ENCODE results near the gene RPS6KC1.
"Not testable (repeated sequence)": the region's sequence is repeated elsewhere in the genome, so short reads cannot be mapped to it uniquely, and the experiment has no call there.

The RPS6KC1 gene, protein sequence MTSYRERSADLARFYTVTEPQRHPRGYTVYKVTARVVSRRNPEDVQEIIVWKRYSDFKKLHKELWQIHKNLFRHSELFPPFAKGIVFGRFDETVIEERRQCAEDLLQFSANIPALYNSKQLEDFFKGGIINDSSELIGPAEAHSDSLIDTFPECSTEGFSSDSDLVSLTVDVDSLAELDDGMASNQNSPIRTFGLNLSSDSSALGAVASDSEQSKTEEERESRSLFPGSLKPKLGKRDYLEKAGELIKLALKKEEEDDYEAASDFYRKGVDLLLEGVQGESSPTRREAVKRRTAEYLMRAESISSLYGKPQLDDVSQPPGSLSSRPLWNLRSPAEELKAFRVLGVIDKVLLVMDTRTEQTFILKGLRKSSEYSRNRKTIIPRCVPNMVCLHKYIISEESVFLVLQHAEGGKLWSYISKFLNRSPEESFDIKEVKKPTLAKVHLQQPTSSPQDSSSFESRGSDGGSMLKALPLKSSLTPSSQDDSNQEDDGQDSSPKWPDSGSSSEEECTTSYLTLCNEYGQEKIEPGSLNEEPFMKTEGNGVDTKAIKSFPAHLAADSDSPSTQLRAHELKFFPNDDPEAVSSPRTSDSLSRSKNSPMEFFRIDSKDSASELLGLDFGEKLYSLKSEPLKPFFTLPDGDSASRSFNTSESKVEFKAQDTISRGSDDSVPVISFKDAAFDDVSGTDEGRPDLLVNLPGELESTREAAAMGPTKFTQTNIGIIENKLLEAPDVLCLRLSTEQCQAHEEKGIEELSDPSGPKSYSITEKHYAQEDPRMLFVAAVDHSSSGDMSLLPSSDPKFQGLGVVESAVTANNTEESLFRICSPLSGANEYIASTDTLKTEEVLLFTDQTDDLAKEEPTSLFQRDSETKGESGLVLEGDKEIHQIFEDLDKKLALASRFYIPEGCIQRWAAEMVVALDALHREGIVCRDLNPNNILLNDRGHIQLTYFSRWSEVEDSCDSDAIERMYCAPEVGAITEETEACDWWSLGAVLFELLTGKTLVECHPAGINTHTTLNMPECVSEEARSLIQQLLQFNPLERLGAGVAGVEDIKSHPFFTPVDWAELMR

DNA sequence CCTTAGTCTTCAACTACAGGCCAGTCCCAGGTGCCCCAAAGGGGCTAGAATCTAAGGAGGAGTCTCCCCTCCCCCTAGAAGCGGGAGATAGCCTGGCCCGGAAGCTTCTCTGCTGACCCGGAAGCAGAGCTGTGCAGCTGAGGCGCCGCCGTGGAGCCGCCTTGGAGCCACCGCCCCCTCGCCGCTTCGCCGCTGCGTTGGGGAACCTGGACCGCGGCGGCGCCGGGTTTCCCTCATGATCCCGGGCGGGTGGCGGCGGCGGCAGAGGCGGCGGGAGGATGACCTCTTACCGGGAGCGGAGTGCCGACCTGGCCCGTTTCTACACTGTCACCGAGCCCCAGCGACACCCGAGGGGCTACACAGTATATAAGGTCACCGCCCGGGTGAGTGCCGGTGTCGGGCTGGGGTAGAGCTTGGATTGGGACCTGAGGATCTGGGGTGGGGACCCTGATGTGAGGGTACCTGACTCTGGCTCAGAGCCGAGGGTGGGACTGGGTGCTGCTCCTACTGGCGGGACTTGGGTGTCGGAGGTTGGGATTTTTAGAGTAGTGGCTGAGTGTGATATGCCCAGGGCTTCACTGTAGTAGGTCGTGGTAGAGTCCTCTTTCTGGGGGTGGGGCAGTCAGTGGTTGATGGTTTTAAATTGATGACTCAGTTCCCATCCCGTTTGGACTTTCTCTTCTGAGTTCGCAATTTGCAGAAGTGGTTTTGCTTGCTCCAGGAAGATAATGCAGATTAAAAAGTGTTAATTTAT, at the start of gene RPS6KC1:
TSS of gene RPS6KC1 (plus strand) at position 115 of the 754 bp plus-strand sequence. CDS start at position 279, 164 bp downstream.
- DNase-seq: peak in 57 of 58 donors; percentile 24 to 90 (median 73)

DNA sequence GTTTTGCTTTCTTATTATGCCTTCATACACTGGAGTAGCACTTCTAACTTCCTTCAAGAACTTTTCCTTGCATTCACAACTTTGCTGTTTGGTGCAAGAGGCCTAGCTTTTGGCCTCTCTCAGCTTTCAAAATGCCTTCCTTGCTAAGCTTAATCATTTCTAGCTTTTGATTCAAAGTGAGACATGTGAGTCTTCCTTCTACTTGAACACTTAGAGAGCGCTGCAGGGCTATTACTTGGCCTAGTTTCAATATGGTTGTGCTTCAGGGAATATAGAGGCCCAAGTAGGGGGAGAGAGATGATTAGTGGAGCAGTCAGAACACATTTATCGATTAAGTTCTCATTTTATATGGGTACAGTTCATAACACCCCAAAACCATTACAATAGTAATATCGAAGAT, 47.8 kb upstream of the RPS6KC1 start:
- no peak for DNase-seq

DNA sequence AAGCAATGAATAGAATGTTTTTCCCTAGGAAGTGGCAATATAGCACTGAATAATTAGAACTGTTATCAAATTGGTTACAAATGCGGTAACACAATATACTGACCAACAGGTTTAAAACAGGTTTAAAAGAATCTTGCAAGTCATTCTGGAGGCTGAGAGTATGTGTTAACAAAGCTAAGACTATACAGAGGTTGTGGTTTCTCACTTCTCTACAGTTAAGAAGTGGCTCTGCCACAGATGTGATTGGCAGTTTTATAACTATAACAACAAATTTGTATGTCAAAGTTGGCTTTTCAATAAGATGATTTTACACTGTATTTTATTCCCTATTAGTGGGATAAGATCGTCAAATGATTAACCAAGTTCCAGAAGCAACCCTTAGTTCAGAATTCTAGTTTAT, 42.5 kb upstream of the RPS6KC1 start:
- no peak for DNase-seq

DNA sequence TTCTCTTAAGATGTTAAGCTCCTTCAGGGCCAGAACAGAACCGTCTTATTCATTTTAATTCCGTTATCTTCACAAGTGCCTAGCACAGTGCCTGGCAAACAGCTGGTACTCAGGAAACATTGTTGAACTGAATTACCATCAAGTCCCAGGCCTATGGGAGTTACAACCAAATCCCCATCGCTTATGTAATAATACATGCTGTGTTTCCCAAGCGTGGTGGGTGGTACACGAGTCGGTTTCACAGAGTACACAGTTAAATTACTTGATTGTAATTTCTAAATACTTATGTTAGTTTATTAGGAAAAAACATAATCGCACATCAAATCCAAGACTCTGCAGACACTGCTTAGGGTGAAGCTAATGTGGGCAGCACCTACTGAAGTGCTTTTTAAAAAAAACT, 36.4 kb upstream of the RPS6KC1 start:
- no peak for DNase-seq

DNA sequence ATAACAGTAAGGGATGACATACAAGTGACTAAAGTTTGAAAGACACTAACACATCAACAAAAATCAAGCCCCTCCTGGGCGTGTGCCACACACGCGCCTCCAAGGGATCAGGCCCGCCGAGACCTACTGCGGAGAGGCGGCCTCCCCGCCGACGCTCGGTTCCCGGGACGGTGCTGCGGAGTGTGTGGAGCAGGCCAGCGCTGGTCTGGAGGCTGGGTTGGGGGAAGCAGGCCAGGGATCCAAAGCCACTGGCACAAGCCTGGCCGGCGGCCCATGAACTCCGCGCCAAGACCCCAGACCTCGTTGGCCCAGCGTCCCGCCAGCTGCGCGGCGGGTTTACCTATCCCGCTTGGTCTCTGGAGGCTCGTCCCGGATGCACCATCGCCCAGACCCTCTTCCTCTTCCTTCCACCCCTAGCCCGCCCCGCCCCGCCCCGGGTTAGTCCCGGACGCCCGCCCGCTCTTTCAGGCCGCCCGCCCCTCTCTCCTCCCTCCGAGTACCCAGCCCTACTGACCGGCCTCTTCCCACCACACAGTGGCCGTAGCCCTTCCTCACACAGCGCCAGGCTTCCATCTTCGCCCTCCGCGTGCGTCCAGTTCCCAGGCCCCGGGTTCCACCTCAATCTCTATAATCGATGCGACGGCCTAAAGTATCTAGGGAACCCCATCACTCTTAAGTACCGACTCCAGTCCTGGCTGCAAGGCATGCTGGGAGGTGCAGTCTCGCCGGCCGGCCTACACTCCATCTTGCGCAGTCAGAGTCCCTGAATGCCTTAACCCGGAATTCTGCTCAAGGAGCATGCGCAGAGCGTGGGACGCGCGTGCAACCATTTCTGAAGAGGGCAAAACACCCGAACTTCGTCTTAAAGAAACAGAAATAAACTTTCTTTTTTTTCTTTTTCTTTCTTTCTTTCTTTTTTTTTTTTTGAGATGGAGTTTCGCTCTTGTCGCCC, 35.7 kb upstream of the RPS6KC1 start, which contains the start of gene ANGEL2:
TSS of gene ANGEL2 (minus strand) at position 769 of the 952 bp plus-strand sequence. CDS start at position 573, 196 bp downstream.
- peak; percentile 68 to 98 (median 96) for DNase-seq

DNA sequence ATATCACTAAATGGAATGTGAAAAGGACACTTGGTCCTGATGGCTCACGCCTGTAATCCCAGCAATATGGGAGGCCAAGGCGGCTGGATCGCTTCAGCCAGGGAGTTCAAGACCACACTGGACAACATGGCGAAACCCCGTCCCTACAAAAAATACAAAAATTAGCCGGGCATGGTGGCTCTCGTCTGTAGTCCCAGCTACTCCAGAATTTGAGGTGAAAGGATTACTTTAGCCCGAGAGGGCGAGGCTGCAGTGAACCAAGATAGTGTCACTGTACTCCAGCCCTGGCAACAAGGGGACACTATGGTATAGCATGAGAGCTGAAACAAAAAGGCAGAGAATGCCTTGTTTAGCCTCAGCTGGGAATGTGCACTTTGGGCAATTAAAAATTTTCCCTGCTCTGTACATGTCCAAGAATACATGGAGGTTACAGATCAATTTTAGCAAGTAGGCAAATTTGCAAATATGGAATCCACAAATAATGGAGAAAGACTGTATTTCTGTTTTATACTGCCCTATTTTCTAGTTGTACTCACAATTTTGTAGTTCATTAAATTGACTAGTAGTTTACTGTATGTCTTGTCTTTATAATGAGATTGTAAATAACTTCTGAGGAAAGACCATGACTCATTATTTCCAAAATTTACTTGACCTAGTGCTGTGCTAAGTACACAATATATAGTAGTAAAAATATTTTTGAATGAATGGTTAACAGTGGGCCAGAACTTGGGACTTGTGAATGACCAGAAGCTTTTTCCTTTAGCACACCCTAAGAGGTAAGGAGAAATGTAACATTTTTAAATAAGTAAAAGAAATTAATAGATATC, 33.4 kb upstream of the RPS6KC1 start:
- no peak for DNase-seq

DNA sequence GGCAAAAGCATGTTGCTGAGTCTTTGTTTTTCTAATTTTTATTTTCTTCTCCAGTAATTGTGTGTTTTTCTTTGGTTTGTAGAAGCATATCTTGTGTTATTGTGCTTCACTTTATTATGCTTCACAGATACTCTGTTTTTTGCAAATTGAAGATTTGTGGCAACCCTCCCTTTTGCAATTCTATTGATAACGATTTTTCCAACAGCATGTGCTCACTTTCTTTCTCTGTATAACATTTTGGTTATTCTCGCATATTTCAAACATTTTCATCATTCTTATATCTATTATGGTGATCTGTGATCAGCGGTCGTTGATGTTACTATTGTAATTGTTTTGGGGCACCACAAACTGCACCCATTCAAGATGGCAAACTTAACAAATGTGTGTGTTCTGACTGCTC, 31.6 kb upstream of the RPS6KC1 start:
- no peak for DNase-seq

DNA sequence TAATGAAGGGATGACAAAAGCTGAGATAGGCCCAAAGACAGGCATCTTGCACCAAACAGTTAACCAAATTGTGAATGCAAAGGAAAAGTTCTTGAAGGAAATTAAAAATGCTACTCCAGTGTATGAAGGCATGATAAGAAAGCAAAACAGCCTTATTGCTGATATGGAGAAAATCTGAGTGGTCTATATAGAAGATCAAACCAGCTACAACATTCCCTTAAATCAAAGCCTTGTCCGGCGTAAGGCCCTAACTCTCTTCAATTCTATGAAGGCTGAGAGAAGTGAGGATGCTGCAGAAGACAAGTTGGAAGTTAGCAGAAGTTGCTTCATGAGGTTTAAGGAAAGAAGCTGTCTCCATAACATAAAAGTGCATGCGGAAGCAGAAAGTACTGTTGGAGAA, 31.0 kb upstream of the RPS6KC1 start:
- DNase-seq: no peak

DNA sequence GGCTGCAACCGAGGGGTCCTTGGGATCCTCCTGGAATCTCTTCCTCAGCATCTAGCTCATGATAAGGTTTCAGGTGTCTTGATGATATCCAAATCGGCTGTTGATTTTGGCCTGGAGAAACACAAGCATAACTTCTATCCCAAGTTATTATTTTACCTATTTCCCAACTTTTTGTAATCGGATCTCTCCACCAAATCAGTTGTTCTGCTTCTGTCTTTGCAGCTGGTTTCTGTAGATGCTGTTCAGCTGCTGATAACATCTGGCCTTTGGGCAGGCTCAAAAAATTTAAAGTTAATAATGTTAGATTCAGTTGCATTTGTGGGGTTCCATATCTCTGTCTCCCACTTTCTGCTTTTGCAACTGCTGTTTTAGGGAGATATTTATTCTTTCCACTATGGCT, 24.0 kb upstream of the RPS6KC1 start:
- not testable (repeated sequence) for DNase-seq

DNA sequence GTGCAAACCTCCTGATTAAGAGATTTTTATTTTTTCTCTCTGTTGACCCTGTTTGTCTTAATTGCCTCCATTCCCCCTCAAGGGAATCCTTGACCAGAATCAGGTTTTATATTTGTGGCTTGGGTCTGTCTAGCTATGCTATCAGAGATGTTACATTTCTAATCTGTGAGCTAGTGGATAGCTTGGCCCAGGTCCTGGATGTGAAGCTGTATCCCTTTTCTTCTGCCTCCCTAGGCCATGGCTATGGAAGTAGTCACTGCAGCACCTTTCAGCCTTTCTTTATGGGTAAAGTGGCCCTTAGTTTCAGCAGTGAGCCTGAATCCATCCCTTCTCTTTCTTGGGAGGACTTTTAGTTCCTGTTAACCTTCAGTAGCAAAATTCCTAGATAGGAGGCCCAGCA, 18.4 kb upstream of the RPS6KC1 start:
- no peak for DNase-seq

DNA sequence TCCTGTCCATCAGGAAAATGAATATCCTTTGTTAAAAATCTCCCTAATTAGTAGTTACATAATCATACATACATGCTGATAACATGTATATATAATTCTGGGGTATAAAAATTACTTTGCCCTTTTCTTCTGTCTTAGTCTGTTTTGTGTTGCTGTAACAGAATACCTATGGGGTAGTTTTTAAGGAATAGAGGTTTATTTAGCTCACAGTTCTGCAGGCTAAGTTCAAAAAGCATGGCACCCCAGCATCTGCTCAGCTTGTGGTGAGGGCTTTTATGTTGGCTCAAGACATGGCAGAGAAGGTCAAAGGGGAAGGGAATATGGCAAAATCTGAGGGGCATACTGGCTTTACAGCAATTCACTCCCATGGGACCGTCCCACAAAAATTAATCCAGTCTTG, 16.3 kb upstream of the RPS6KC1 start:
- no peak for DNase-seq

DNA sequence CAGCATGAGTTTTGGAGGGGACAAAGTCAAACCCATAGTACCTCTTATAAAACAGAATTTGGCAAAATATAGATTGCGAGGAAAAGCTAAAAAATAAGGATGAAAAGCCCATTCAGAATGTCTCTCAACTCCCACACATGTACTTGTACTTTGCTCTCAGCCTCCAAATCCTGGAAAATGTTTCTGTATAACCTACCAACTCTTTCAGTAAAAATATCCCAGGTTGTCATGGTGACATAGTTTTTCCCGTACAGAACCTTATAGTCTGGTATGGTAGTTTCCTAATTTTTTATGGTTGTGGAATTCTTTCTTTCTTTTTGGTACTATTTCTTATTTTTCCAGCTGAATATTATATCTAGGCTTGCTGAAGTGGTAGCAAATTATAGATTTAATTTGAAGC, 15.5 kb upstream of the RPS6KC1 start:
- DNase-seq: peak in 2 of 58 donors; percentile 43 to 48

DNA sequence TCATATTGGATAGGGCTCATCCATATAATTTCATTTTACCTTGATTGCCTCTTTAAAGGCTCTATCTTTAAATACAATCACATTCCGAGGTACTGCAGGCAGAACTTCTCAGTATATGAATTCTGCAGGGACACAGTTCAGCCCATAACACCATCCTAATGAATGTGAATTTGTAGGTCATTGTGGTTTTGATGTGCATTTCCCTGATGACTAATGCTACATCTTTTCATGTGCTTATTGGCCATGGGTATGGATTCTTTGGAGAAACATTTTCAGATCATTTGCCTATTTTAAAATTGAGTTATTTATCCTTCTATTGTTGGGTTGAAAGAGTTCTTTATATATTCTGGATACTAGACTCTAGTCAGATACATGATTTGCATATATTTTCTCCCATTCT, 9.6 kb upstream of the RPS6KC1 start:
- no peak for DNase-seq

DNA sequence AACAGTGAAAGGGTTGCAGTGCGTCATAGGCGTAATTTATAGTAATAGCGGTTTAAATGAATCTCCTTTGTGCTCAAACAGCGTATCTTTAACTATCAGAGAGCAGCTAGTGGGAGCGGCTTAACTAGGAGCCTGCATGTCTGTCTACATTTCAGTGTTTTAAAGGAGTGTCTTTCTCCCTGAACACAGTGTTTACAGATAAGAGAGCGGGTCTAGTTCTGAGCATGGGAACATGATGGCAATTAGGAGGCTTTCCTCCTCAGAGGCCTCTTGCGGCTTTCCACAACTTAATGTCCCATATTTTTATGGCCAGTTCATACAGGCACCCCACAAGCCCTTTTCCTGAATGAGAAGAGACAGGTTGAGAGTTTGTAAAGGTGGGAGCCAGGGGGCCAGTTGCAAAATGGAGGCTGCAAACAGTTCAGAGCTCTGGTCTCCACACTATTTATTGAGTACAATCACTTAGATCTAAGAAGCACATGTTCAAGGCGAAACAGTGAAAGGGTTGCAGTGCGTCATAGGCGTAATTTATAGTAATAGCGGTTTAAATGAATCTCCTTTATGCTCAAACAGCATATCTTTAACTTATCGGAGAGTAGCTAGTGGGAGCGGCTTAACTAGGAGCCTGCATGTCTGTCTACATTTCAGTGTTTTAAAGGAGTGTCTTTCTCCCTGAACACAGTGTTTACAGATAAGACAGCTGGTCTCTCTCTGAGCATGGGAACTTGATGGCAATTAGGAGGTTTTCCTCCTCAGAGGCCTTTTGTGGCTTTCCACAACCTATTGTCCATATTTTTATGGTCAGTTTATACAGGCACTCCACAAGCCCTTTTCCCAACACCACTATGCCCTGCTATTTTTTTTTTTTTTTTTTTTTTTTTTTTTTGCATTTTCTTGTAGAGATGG, 5.5 kb upstream of the RPS6KC1 start:
- DNase-seq: not testable (repeated sequence)

DNA sequence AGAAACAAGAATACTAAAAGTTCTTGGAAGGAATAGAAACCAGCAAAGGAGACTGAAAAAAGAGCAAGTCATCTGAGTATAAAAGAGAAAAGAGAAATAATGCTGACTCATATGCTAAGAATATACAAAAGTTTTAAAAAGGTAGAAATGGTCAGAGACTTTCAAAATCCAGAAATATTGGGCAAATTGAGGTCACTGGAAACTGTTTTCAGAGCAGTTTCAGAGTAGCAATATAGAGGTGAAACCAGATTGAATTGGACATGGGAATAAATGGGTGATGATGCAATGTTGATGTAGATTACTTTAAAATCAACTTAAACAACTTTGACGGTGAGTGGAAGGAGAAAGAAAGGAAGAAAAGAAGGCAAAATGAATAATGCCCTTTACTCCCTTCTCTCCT, 1.8 kb upstream of the RPS6KC1 start:
- DNase-seq: no peak

DNA sequence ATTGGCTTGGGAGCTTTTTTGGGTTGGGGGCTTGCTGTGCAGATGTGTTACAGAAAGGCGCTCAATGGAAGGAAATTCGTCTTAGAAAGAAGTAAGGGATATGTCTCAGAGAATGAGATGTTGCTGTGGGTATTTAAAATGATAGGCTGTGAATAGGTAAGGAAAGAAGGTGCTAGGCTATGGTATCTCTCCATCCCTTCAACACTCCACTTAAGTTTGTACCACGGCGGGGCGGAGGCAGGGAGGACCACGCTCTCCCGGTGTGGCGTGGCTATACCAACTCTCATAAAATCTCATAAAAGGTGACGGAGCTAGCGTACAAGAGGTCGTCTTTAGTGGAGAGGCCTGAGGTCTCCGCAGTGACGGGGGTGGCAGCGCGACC, 305 bp upstream of the RPS6KC1 start:
- DNase-seq: peak in 2 of 58 donors; percentile 30 to 48

DNA sequence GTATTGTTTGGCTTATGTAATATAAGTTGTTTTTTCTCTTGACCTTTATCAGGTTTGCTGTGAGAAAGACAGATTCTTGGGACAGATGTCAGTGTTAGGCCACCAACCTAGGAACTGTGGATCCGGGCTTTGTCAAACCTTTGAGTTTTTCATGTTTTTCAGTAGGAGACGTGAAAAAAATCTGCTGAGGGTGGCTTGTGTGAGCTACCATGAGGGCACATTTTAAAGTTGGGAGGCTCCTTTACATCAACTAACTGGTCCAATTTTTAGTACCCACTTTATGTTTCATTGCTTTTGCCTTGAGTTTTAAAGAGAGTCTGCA, 801 bp downstream of the RPS6KC1 start:
- DNase-seq: no peak

DNA sequence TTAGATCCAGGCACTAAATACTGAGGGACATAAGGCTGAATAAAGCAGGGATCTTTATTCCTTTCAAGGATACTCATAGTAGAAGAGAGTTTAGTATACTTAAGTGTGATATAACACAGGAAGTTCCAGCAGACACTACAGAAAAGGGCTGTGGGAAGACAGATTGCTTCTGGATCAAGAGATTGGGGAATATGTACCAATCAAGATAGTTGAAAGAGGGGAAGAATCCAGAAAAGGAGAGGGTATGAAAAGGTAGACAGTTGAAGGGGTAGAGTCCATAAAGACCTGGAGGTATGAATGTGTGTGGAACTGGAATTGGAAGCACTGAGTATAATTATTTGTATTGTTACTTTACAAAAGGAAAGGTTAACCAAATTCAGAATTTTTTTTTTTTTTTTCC, 2.4 kb downstream of the RPS6KC1 start:
- DNase-seq: no peak
